GM10847 (cell line): ENCODE data around the gene SYT17.

Experiments used
- POLR2A ChIP-seq: IDR thresholded peaks from 2 replicates; pipeline ENCODE4 v1.6.1; 2011; ENCODE audit not compliant: insufficient read length; ENCODE audit errors: extremely low read depth

Gene SYT17

DNA sequence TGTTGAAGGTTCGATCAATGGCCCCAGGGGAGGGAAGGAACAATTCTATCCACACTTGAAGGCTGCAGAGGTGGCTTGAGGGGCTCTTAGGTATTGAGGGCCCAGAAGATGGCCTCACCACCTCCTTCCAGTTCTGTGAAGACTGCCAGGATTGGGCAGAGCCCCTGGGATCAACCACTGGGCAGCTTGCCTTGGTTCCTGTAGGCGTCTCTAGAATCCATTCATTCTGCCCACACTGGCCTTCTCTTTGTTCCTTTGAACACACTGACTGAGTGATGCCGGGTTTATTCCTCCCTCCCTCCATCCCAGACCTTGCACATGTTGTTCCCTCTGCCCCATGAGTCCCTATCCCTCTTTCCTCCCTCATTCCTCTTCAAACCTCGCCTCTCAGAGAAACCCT, 50.5 kb downstream of the SYT17 start:
- TF ChIP-seq POLR2A = no peak

DNA sequence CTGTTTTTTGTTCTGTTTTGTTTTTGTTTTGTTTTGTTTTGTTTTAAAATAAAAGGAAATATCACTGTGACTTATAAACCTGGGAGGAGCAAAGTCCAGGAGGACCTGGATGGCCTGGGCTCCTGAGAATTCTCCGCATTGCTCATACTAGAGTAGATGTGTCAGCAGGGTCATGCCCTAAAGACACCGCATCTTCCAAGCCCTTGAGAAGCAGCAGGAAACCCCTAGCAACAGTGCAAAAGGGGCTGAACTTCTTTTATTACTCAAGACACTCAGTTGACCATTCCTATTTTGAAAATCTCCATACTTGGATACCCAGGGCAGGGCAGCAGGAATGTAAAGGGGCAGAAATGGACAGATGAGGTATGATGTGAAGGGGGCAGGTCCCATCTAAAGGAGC, 51.8 kb downstream of the SYT17 start:
- no peak for TF ChIP-seq POLR2A

DNA sequence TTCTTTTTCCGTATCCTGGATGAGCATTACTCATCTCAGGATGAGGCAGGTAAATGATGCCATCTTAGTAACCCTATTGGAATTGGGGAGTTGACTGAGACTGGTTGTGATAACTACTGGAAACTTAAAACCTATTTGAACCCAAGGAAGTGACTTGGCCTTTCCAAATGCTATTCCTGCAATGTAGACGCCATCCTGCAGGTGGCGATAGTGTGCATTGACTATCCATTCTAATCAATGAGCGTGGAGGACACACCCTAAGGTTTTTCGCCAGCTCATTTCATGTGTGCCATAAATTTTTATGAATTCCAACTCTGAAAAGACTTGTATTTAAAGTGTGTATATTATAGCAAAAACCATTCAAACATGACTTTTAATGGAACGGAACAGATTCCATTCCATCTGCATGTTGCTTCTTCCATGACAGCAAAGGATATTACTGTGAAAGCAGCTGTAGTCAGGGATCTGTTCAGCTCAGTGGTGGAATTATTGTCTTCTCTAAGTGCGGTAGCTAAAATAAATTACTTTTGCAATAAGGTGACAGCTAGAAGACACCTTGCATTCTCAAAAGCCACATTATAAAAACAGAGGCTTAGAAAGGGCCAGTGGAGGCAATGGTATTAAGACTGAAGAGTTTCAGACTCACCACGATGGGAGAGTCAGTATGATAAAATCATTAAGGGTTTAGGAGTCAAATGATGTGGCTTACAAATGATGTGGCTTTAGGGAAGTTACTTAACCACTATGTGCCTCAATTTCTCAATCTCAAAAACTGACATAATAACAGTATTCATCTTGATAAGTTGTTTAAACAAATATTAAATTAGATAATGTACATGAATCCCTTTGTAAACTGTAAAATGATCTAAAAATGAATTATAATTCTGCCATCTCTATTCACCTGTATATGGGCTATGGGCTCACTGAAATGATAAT, 55.5 kb downstream of the SYT17 start:
- no peak for TF ChIP-seq POLR2A

DNA sequence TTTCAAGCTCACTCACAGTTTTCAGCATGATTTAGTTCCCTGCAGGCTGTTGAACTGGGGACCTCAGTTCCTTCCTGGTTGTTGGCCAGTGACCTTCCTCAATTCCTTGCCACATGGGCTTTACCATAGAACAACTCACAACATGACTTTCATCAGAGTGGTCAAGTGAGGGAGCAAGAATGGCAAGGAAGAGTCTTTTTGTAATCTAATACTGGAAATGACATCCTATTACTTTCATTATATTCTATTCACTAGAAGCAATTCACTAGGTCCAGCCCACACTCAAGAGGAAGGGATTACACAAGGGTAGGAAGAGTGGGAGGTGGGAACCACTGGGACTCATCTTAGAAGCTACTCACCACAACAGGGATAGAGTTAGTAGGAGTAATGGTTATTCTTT, 57.6 kb downstream of the SYT17 start:
- no peak for TF ChIP-seq POLR2A

DNA sequence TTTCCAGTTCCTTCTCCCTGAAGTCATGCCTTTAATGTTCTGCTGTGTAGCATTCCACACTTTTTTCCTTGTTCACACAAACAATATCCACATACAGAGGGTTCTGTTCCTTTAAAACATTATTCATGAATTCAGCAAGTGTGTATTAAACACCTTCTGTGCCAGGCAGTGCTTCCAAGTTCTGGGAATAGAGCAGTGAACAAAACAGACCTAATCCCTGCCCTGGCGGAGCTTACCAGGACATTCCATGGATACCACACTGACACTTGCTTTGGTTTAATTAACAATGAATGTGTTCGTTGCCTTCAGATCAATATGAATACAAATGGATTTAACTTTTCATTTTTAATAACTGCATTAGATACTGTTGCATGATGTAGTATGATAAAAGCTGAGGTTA, 59.6 kb downstream of the SYT17 start:
- no peak for TF ChIP-seq POLR2A

DNA sequence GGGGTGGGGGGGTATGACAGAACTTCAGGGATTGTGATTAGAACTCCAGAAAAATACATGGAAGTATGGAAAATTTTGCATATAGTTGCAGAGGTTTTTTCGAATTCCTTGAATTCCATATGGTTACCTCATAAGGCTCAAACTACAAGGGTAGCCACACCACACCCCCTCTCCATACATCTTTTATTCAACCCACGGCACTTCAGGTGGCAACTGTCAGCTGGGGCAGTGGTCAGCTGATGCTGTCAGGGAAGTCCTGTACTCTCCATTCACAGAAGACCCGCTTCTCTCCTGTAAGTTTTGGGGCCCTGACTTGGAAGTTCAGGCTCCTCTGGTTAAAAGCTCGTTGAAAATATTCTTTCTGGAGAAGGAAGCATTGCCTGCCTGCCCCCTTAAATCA, 60.0 kb downstream of the SYT17 start:
- TF ChIP-seq POLR2A = no peak

DNA sequence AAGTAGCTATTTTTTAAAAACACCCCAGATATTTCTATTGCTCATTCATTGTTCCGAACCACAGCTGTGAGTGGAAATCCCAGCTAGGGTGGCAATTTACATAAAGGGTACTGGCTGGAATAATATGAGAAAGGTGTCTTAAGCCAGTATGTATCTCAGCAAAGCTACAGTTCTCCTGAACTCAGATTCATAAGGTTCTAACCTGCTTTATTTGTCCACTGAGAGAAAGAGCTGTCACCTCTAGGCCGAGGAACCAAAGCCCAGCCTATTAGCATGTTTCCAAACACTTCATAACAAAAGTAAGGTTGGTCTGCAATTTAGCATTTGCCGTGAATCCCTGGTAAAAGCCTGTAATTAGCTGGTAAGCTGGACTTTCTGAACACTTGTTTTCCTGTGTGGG, 60.5 kb downstream of the SYT17 start:
- no peak for TF ChIP-seq POLR2A

DNA sequence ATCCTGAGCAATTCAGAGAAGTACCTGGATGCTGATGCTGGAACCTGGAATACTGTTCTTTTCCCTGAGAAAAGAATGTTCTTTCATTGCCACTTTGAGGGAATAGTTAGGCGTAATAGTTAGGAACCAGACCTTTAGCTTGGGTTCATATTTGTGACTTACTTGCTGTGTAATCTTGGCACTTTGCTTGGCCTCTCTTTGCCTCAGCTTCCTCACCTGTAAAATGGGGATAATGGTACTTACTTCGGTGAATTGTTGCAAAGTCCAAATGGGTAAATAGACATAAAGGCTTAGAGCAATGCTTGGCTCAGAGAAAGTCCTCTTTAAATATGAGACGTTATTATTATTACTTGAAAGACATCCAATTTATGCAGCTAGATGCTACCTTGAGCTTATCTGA, 62.5 kb downstream of the SYT17 start:
- TF ChIP-seq POLR2A = no peak

DNA sequence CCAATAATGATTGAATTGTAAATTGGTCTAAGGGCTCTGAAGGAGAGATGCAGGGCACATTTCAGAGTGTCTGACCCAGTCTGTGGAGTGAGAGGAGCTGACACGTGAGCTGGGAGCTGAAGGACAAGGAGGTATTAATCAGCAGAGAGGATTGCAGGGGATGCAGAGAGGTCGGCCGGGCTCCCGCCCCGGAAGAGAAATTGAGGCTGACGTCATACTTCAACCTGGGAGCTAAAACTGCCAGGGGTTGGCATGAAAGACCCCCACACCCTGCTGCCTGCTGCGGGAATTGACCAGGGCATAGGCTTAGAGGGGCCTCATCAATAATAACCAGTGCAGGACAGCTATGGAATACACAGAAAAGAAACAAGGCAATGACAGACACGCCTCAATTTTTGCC, 63.8 kb downstream of the SYT17 start:
- TF ChIP-seq POLR2A = no peak

DNA sequence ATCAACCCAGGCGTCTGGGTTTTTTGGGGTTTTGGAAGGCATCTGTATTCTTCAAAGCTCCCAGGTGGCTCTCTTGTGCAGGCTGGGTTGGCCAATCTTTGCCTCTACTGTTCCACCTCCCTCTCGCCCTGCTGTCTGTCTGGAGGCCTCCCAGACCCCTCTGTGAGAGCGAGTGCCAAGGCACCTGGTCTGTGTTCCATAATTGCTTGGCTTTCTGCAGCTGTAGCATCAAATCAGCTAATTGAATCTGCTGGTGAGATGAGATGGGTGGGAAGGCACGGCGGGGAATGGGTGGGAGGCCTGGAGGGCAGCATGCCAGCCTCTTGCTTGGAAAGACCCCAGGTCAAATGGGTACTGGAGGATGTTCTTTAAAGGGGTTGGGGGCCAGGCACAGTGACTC, 64.9 kb downstream of the SYT17 start:
- TF ChIP-seq POLR2A = no peak

DNA sequence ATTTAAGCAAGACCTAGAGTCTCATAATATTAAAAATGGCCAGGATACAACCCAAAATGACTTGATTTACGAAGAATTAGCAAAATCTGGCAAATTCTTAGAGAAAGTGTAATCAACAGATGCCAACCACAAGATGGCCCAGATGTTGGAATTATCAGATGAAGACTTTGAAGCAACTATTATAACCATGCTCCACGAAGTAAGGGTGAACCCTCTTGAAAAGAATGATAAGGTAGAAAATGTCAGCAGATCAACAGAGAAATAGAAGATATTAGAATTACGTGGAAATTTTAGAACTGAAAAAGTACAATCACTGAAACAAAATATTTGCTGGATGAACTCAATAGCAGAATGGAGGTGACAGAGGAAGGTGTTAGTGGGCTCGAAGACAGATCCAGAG, 67.4 kb downstream of the SYT17 start:
- no peak for TF ChIP-seq POLR2A

DNA sequence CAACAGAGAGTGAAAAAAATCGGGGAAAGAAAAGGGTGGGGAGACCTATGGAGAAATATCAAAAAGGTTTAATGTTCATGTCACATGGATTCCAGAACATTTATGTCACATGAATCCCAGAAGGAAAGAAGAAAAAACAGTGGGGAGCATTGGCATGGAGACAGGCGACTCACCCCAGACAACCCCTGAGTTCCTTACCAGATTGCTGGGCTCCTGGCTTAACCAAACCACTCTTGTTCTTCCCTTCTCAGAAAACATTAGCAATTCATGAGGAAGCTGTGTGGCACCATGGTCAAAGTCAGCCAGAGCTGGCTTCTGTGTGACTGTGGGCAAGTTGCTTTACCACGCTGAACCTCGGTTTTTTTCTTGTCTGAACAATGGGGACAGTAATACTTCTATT, 67.8 kb downstream of the SYT17 start:
- no peak for TF ChIP-seq POLR2A

DNA sequence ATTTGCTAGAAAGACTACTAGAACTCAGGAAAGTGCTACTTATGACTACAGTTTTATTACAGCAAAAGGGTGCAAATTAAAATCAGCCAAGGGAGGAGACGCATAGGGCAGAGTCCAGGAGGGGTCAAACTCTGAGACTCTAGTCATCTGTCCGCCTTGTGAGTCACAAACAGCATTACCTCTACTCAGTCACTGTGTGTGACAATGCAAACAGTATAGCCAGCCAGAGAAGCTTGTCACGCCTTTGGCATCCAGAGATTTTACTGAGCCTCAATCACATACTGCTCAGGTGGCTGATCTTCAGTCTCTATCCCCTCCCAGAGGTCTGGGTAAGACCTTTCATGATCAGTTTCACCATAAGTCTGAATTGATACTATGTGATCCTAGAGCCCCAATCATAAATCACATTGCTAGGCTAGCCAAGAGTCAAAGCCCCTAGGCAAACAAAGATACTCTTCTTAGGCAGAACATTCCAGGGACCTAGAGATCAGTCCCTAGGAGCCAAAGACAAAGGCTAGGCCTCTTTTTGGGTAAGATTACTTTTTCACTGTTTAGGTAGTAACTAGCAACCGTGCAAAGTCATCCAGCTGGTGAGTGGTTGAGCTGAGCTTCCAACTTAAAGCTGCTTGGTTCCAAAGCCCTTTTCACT, 68.6 kb downstream of the SYT17 start:
- no peak for TF ChIP-seq POLR2A

DNA sequence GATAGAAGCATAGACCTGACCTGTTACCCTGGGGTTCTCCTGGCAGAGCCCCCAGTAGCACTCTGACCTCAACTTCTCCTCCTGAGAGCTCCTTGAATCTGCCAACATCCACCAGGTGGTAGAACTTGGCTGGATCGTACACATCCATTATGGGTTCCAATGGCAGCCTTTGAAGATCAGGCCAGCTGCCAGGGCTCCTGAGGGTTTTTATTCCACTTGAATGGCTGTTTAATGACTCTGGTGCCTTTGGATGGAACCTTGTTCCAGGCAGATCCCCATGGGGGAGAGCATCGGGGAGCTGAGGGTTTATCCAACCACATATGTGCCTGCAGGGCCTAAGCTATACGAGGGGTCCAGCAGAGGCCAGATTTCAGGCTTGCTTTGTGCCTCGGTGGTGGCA, 70.4 kb downstream of the SYT17 start:
- TF ChIP-seq POLR2A = no peak

DNA sequence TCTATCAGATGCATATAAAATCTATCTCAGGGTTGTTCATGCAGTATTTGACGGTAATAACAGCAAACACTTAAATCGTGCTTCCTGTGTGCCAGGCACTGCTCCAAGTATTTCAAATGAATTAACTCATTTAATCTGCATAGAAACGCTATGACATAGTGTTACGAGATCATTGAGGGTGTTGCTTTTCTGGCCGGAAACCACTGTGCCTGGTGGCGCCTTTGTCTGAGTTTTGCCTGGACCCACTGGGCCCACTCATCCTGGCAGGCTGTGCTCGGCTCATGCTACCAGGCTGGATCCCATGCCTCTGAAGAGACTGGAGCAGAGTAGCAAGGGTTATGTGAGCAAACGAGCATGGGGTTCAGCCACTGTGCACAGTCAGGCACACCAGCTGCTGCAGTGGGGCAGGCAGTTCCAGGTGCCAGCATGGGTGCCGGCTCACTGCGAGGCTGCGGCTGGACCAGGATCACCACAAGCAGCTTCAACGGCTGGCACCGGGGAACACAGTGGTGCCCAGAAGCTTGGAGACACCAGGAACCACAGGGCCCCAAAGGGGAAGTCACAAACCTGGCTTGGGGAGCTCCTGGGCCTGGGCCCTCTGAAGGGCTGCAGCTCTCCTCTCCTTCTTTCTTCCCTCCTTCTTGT, 71.6 kb downstream of the SYT17 start:
- no peak for TF ChIP-seq POLR2A

DNA sequence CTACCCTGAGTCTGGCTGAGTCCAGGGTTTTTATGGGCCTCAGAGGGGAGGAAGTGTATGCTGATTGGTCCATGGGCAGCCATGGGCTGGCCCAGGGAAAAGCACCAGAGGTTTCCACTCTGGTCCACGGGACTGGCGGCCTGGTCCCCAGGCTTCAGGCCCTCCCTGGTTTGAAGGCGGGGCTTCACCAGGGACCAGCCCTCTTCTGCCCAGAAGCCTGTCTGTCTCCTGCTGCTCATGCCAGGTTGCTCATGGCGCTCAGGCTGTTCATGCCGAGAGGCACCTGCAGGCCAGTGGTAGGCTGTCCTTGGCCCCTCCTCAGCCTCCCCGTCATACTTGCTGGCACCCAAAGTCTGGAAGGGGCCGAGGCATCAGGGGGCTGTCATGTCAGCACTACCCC, 72.5 kb downstream of the SYT17 start:
- TF ChIP-seq POLR2A = no peak

DNA sequence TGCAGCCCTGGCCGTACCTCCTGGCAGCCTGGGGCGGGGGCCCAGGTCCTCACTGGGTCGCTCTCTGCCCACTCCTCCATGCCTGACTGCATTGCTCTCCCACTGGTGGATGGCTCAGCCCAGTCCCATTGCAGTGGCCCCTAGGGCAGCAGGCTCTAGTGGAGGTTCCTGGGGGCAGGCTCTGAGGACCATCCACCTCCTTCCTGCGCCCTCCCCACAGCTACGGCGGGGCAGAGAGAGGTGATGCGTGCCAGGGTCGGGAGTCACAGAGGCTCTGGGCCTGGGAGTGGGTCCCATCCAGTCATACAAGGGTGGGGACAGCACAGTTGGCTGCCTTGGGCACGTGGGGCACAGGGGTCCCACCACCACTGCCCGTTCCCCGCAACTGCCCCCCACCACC, 73.5 kb downstream of the SYT17 start:
- TF ChIP-seq POLR2A = no peak

DNA sequence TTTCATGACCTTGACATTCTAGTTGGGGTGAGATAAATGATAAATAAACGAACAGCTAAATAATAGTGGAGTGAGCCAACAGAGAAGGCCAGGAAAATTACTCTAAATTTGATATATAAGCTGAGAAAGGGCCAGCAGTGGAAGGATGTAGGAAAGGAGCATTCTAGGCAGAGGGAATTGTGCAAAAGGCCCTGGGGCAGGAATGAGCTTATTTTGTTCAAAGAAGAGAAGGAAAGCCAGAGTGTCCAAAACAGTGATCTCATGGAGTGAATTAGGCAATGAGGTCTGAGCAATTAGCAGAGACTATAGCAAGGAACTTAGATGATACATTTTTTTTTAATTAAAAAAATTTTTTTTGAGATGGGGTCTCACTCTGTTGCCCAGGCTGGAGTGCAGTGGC, 74.1 kb downstream of the SYT17 start:
- TF ChIP-seq POLR2A = no peak
